ENCODE measurements around the gene MYO5C.

The MYO5C gene

DNA sequence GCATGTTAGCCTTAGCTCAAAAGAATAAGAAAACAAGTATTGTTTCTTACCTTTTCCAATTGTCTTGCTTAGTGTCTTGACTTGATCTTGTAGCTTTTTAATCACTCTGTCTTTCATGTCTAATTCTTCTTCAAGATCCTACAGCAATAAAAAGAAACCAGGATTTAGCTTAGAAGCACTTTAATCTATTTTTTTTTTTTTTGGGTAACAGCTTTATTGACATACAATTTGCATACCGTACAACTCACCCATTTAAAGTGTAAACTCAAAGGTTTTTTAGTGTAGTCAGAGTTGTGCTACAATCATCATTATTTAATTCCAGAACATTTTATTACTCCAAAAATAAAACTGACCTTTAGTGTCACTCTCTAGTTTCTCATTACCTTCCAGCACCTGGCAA, 81.1 kb downstream of the MYO5C start:
- no peaks in the 10 kb centered on the region; the same call in 1 of the 2 replicates for H3K9me3 ChIP-seq (ENCODE audit: control insufficient read depth, insufficient read depth, low read length)
- H3K4me1 ChIP-seq (ENCODE audit: control insufficient read depth, insufficient read depth, low read length), result no peaks in the 10 kb centered on the region
- no peaks in the 10 kb centered on the region for H3K27me3 ChIP-seq (ENCODE audit: control insufficient read depth, insufficient read depth, low read length)
- H3K36me3 ChIP-seq (ENCODE audit: control insufficient read depth, insufficient read depth, low read length), result peaks cover 26% of the 10 kb centered on the region; the same call in 1 of the 2 replicates
- no CpG with 5 or more reads among the region's 1 CpG for WGBS (ENCODE audit: insufficient coverage, insufficient read length)
- no peak overlapping the region for H3K27ac ChIP-seq (ENCODE audit: low read length)
- no peak for DNase-seq (ENCODE audit: low read depth, low spot score)
- no peak overlapping the region for H3K4me3 ChIP-seq (ENCODE audit: low read length)

DNA sequence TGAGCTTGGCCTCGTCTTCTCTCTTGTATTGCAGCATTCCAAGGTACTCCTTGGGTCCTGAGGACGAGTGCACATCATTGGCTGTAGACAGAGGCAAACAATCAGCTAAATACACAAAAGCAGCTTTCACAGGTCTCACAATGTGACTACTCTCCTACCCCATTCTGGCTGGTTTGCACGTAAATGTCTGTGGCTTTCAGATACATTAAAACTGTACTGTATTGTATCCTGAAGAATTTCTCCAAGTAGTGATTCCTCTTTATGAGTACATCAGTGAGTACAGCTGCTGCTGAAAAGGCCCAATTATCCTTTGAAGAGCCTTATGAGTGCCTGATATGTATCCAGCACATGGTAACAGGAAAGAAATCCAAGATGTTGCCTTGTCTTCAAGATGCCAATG, 82.4 kb downstream of the MYO5C start:
- no peak for DNase-seq (ENCODE audit: low read depth, low spot score)
- Histone ChIP-seq H3K9me3 (ENCODE audit: control insufficient read depth, insufficient read depth, low read length) (no peaks in the 10 kb centered on the region; the same call in 1 of the 2 replicates), H3K4me3 (ENCODE audit: low read length) (no peak overlapping the region), H3K27ac (ENCODE audit: low read length) (no peak overlapping the region), H3K4me1 (ENCODE audit: control insufficient read depth, insufficient read depth, low read length) (no peaks in the 10 kb centered on the region), H3K27me3 (ENCODE audit: control insufficient read depth, insufficient read depth, low read length) (no peaks in the 10 kb centered on the region), H3K36me3 (ENCODE audit: control insufficient read depth, insufficient read depth, low read length) (peaks cover 24% of the 10 kb centered on the region; the same call in 1 of the 2 replicates)
- WGBS (ENCODE audit: insufficient coverage, insufficient read length), result no CpG with 5 or more reads among the region's 3 CpGs

DNA sequence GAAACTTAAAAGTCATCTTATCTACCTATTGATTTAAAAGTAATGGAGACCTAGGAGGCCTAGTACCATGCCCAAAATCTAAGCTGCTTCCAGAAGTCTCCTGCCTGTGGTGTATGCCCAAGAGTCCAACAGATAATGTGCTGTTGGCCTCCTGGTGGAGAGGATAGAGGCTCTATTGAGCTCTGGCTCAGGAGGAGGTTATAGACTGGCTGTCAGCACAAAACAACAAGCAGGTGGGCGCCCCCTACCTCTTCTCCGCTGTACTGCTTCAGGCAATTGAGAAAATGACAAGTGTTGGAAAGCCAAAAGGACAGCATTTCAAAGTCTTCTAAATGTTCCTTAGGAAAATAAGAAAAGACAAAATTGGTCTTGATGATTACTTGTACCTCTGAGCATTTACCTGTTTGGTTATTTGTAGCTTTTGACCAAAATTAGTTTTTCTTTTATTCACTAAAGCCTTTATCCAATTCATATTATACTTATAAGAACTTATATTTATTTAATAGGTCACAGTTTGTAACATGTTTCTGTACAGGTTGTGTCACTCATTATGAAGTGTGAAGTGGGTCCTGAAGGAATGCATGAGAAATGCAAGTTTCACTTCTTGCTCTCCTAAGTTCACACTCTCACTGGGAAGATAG, 87.2 kb downstream of the MYO5C start:
- no peak overlapping the region for H3K4me3 ChIP-seq (ENCODE audit: low read length)
- no peaks in the 10 kb centered on the region for H3K4me1 ChIP-seq (ENCODE audit: control insufficient read depth, insufficient read depth, low read length)
- no peaks in the 10 kb centered on the region for H3K27me3 ChIP-seq (ENCODE audit: control insufficient read depth, insufficient read depth, low read length)
- peaks cover 28% of the 10 kb centered on the region for H3K36me3 ChIP-seq (ENCODE audit: control insufficient read depth, insufficient read depth, low read length)
- no CpG with 5 or more reads among the region's 2 CpGs for WGBS (ENCODE audit: insufficient coverage, insufficient read length)
- DNase-seq (ENCODE audit: low read depth, low spot score), result no peak
- H3K9me3 ChIP-seq (ENCODE audit: control insufficient read depth, insufficient read depth, low read length), result no peaks in the 10 kb centered on the region; the same call in 1 of the 2 replicates
- H3K27ac ChIP-seq (ENCODE audit: low read length), result no peak overlapping the region

DNA sequence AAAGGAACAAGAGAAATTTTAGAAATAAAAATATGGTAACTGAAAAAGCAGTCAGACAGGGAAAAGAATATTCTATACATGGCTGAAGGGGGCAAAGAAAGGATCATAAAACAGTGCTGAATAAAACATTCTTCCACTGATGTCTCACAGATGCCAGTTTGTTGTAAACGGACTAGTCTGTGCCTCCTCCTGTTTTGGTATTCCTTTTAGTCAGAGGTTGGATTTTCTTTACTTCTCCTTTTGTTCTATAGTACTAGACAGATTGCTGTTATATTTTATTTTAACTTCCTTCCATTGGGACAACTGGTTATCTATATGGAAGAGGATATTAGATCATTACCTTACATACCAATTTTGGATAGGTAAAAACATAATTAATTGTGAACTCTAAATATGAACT, 88.4 kb downstream of the MYO5C start:
- DNase-seq (ENCODE audit: low read depth, low spot score), result no peak
- no peak overlapping the region for H3K27ac ChIP-seq (ENCODE audit: low read length)
- H3K4me3 ChIP-seq (ENCODE audit: low read length), result no peak overlapping the region
- H3K27me3 ChIP-seq (ENCODE audit: control insufficient read depth, insufficient read depth, low read length), result no peaks in the 10 kb centered on the region
- no peaks in the 10 kb centered on the region for H3K9me3 ChIP-seq (ENCODE audit: control insufficient read depth, insufficient read depth, low read length)
- no peaks in the 10 kb centered on the region for H3K4me1 ChIP-seq (ENCODE audit: control insufficient read depth, insufficient read depth, low read length)
- no CpG with 5 or more reads among the region's 1 CpG for WGBS (ENCODE audit: insufficient coverage, insufficient read length)
- peaks cover 15% of the 10 kb centered on the region for H3K36me3 ChIP-seq (ENCODE audit: control insufficient read depth, insufficient read depth, low read length)

DNA sequence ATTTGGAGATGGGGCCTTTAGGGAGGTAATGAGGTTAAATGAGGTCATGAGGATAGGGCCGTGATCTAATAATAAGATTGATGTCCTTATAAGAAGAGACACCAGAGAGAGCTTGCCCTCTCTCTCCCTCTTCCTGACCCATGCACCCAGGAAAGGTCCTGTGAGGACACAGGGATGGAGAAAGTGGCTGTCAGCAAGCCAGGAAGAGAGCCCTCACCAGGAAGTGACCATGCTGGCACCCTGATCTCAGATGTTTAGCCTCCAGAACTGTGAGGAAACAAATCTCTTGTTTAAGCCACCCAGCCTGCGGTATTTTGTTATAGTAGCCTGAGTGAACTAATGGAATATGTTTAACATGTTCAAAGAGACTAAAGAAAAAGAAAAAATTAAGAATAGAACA, 89.2 kb downstream of the MYO5C start:
- Histone ChIP-seq H3K27ac (ENCODE audit: low read length) (no peak overlapping the region), H3K27me3 (ENCODE audit: control insufficient read depth, insufficient read depth, low read length) (no peaks in the 10 kb centered on the region), H3K36me3 (ENCODE audit: control insufficient read depth, insufficient read depth, low read length) (peaks cover 11% of the 10 kb centered on the region), H3K4me1 (ENCODE audit: control insufficient read depth, insufficient read depth, low read length) (no peaks in the 10 kb centered on the region), H3K4me3 (ENCODE audit: low read length) (no peak overlapping the region), H3K9me3 (ENCODE audit: control insufficient read depth, insufficient read depth, low read length) (no peaks in the 10 kb centered on the region)
- no CpG with 5 or more reads among the region's 2 CpGs for WGBS (ENCODE audit: insufficient coverage, insufficient read length)
- no peak for DNase-seq (ENCODE audit: low read depth, low spot score)

DNA sequence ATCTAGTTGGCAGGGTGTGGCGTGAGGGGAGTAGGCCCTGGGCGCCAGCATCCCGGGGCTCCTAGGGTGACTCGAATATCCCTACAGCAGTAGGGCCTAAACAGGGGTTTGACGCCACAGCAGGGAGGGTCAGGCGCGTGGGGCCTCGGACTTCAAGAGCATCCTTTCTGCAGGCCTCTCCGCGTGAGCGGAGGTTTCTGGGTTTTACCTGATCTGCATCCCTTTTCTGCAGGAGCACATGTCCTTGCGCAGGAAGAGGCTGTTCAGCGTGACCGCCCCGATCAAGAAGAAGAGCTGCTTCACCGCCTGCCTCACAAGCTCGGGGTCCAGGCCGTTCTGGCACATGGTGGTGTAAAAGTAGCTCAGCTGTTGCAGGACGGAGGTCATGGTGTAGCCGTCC, 90.9 kb downstream of the MYO5C start:
- Histone ChIP-seq H3K4me3 (ENCODE audit: low read length) (no peak overlapping the region), H3K27me3 (ENCODE audit: control insufficient read depth, insufficient read depth, low read length) (no peaks in the 10 kb centered on the region), H3K4me1 (ENCODE audit: control insufficient read depth, insufficient read depth, low read length) (no peaks in the 10 kb centered on the region), H3K27ac (ENCODE audit: low read length) (no peak overlapping the region), H3K36me3 (ENCODE audit: control insufficient read depth, insufficient read depth, low read length) (peaks cover 11% of the 10 kb centered on the region), H3K9me3 (ENCODE audit: control insufficient read depth, insufficient read depth, low read length) (no peaks in the 10 kb centered on the region)
- DNase-seq (ENCODE audit: low read depth, low spot score), result no peak
- no CpG with 5 or more reads among the region's 20 CpGs for WGBS (ENCODE audit: insufficient coverage, insufficient read length)

DNA sequence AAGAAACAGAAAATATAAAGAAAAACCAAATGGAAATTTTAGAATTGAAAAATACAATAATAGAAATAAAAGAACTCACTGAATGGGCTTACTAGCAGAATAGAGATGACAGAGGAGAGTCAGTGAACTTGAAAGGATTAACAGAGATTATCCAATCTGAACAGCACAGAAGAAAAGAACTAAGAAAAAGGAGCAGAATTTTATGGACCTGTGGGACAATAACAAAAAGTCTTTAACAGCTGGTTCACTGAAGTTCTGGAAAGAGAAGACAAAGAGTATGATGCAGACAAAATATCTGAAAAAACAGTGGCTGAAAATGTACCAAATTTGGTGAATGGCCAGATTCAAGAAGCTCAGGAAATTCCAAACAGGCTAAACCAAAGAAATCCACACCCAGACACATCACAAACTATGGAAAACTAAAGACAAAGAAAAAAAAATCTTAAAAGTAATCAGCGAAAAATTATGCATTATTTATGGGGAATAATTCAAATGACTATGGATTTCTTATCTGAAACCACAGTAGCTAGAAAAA, 94.7 kb downstream of the MYO5C start:
- H3K9me3 ChIP-seq (ENCODE audit: control insufficient read depth, insufficient read depth, low read length), result no peaks in the 10 kb centered on the region
- H3K36me3 ChIP-seq (ENCODE audit: control insufficient read depth, insufficient read depth, low read length), result peaks cover 13% of the 10 kb centered on the region
- no peak for DNase-seq (ENCODE audit: low read depth, low spot score)
- no peaks in the 10 kb centered on the region for H3K4me1 ChIP-seq (ENCODE audit: control insufficient read depth, insufficient read depth, low read length)
- H3K27ac ChIP-seq (ENCODE audit: low read length), result no peak overlapping the region
- no CpG with 5 or more reads among the region's 1 CpG for WGBS (ENCODE audit: insufficient coverage, insufficient read length)
- H3K4me3 ChIP-seq (ENCODE audit: low read length), result no peak overlapping the region
- H3K27me3 ChIP-seq (ENCODE audit: control insufficient read depth, insufficient read depth, low read length), result no peaks in the 10 kb centered on the region

DNA sequence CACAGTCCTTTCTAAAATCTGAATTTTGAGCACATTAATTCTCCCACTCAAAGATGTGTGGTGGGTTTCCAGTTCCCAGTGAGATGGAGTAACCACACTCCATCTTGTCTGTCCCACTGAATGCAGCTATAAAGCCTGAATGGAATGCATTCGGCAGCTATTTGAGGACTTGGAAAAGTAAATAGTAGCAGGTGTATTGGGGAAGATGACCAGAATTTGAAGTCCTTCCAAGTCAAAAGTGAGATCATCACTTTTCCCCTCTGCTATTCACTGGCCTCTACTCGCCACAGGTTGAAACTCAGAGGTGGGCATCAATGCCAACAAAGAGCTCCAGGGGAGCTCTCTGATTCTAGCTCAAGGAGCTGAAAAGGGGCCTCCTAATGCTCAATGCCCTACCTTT, 96.3 kb downstream of the MYO5C start:
- H3K9me3 ChIP-seq (ENCODE audit: control insufficient read depth, insufficient read depth, low read length), result no peaks in the 10 kb centered on the region
- no peak overlapping the region for H3K27ac ChIP-seq (ENCODE audit: low read length)
- no CpG with 5 or more reads among the region's 2 CpGs for WGBS (ENCODE audit: insufficient coverage, insufficient read length)
- DNase-seq (ENCODE audit: low read depth, low spot score), result no peak
- no peaks in the 10 kb centered on the region for H3K4me1 ChIP-seq (ENCODE audit: control insufficient read depth, insufficient read depth, low read length)
- H3K4me3 ChIP-seq (ENCODE audit: low read length), result no peak overlapping the region
- 0 out of 2 replicates have a peak, but pooled peaks cover 6% of the 10 kb centered on the region for H3K36me3 ChIP-seq (ENCODE audit: control insufficient read depth, insufficient read depth, low read length)
- no peaks in the 10 kb centered on the region for H3K27me3 ChIP-seq (ENCODE audit: control insufficient read depth, insufficient read depth, low read length)

DNA sequence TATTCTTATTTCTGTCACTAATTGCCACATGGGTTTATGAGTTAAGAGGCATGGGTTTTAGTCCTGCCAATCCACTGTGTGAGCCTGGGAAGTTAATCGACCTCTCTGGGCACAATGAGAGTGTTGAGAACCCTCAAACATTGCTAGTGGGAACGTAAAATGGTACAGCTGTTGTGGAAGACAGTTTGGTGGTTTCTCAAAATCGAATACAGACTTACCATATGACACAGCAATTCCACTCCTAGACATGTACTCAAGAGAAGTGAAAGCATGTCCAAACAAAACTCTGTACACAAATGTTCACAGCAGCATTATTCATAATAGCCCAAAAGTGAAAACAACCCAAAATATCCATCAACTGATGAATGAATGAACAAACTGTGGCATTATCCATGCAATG, 98.7 kb downstream of the MYO5C start:
- Histone ChIP-seq H3K36me3 (ENCODE audit: control insufficient read depth, insufficient read depth, low read length) (0 out of 2 replicates have a peak, but pooled peaks cover 2% of the 10 kb centered on the region), H3K4me1 (ENCODE audit: control insufficient read depth, insufficient read depth, low read length) (no peaks in the 10 kb centered on the region), H3K27me3 (ENCODE audit: control insufficient read depth, insufficient read depth, low read length) (no peaks in the 10 kb centered on the region), H3K4me3 (ENCODE audit: low read length) (no peak overlapping the region), H3K27ac (ENCODE audit: low read length) (no peak overlapping the region), H3K9me3 (ENCODE audit: control insufficient read depth, insufficient read depth, low read length) (no peaks in the 10 kb centered on the region)
- WGBS (ENCODE audit: insufficient coverage, insufficient read length), result no CpG with 5 or more reads among the region's 3 CpGs
- no peak for DNase-seq (ENCODE audit: low read depth, low spot score)

DNA sequence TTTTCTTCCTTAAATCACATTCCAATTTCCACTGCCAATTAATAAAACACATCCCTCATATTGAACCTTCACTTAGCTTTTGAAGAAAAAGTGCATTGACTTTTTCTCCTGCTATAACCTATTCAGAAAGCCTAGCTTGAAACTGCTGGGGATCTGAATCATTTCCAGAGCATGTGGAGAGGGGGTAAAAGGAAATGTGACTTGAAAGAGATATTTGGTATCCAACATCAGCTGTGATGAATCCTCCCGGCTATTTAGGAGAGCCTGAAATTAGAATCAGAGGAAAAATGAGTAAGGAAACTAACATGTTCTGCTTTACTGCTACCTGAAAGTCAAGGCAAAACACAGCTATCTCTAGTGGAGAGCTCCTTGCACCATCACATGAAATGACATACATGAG, 101.8 kb downstream of the MYO5C start:
- Histone ChIP-seq H3K27me3 (ENCODE audit: control insufficient read depth, insufficient read depth, low read length) (no peaks in the 10 kb centered on the region), H3K9me3 (ENCODE audit: control insufficient read depth, insufficient read depth, low read length) (no peaks in the 10 kb centered on the region), H3K4me1 (ENCODE audit: control insufficient read depth, insufficient read depth, low read length) (no peaks in the 10 kb centered on the region; the same call in 1 of the 2 replicates), H3K4me3 (ENCODE audit: low read length) (no peak overlapping the region), H3K36me3 (ENCODE audit: control insufficient read depth, insufficient read depth, low read length) (0 out of 2 replicates have a peak, but pooled peaks cover 2% of the 10 kb centered on the region), H3K27ac (ENCODE audit: low read length) (no peak overlapping the region)
- DNase-seq (ENCODE audit: low read depth, low spot score), result no peak
- no CpG with 5 or more reads among the region's 1 CpG for WGBS (ENCODE audit: insufficient coverage, insufficient read length)

DNA sequence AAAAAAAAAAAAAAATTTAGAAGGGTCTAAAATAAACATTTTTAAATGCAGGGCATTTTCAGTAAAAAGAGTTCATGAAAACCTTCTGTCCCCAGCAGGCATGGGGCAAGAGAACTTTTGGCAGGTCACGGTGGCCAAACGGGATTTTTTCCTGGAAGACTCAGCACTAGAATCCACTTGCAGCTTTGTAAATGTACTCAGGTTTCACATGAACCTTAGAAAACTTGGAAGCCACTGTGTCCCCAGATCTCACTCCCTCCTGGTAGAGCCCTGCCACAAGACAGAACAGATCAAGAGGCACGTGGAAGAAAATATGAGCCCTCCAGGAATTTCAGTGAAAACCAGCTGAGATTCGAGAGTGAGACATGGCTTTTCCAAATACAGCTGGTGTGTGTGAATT, 102.3 kb downstream of the MYO5C start:
- Histone ChIP-seq H3K4me3 (ENCODE audit: low read length) (no peak overlapping the region), H3K27me3 (ENCODE audit: control insufficient read depth, insufficient read depth, low read length) (no peaks in the 10 kb centered on the region), H3K27ac (ENCODE audit: low read length) (no peak overlapping the region), H3K4me1 (ENCODE audit: control insufficient read depth, insufficient read depth, low read length) (no peaks in the 10 kb centered on the region; the same call in 1 of the 2 replicates), H3K9me3 (ENCODE audit: control insufficient read depth, insufficient read depth, low read length) (no peaks in the 10 kb centered on the region), H3K36me3 (ENCODE audit: control insufficient read depth, insufficient read depth, low read length) (0 out of 2 replicates have a peak, but pooled peaks cover 2% of the 10 kb centered on the region)
- DNase-seq (ENCODE audit: low read depth, low spot score), result no peak
- WGBS (ENCODE audit: insufficient coverage, insufficient read length), result no CpG with 5 or more reads among the region's 4 CpGs

Measured in iPS DF 6.9 (cell line).